NCI-H82 treated with DMSO at 0.1 percent for 48 hours (cell line): ENCODE data around the gene PDLIM7.

ENCODE experiments used
- DNase-seq: peaks from one replicate; lab custom pipeline; 2025; ENCODE audit not compliant: unreplicated experiment; lab: John Stamatoyannopoulos, UW

Gene PDLIM7

GRCh38 chr5:177446200-177447065 is 51.0 kb downstream of the PDLIM7 start, which contains the start of gene PRR7:
Gene PRR7, plus strand, starts transcription at chr5:177446814. Its CDS starts 8,254 bp downstream, at chr5:177455068.
- DNase-seq: no peak

DNA sequence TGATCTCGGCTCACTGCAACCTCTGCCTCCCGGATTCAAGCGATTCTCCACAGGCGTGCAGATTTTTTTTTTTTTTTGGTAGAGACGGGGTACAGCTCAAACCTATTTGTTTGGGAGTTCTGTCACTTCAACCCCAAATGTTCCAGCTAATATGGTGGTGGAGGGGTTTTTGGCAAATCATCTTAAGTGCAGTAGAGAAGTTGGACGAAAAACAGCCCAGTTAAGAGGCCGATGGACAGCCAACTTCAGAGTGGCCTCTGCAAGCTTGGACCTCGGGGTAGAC is 51.5 kb downstream of the PDLIM7 start:
- DNase-seq: no peak

- DNase-seq: no peak
Observed at GRCh38 chr5:177445052-177445916, 52.1 kb downstream of the PDLIM7 start.

- DNase-seq: no peak
Observed at GRCh38 chr5:177444106-177445051, 53.0 kb downstream of the PDLIM7 start.

DNA sequence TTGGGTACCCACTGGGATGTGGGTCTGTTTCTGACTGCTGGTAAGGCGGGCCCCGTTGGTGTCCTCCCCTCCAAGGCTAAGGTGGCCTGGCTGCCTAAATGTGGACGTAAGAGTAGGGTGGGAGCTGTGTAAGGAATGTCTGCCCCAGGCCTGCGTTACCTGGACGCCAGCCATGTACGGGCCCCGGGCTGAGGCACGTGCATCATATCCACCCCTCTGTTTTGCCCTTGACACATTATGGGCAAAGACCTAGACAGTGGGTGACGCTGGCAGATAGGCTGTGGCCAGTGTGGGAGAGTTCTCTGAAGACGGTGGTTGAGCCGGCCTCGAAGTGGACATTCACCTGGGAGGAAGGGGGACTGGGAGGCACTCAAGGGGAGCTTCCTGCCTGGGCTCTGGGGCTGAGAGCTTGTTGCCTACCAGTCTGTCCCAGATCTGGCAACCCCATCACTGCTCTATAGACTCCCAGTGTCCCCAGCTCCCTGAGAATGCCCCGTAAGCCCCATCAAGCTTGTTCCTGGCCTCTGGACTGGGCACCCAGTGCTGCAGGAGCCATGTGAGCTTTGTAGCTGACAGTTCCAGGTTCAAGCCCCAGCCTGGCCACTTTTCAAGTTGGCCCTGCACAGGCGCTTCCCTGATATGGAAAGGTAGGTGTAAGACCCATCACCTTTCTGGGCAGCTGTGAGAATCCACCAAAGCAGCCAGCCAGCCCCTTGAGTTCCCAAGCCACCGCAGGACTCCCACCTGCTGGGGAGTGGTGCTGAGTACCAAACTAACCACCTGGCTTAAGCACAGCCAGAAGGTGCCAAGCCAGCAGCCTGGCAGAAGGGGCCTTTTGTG is 54.0 kb downstream of the PDLIM7 start:
- DNase-seq: no peak

DNA sequence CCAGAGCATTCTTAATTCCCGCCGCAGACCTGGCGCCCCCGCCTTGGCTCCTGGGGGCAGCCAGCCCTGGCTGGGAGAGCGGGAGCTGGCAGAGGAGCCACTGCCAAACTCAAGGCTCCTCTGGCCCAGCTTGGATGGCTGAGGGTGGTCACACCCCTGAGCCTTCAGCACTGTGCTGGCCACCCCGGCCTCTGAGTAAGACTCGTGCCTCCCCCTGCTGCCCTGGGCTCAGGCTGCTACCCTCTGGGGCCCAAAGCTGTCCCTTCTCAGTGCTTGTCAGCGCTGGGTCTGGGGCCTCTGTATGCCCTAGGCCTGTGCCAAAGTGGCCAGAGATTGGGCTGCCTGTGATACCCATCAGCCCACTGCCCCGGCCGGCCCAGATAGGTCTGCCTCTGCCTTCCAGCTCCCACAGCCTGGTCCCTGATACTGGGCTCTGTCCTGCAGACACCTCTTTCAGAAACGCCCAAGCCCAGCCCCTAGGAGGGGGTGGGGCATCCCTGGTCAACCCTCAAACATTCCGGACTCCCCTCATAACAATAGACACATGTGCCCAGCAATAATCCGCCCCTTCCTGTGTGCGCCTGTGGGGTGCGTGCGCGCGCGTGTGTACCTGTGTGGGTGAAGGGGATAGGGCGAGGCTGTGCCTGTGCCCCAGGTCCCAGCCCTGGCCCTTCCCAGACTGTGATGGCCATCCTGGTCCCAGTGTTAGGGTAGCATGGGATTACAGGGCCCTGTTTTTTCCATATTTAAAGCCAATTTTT is 55.2 kb downstream of the PDLIM7 start:
- DNase-seq: no peak

- no peak for DNase-seq
Observed at GRCh38 chr5:177440990-177441780, 56.2 kb downstream of the PDLIM7 start.

GRCh38 chr5:177440211-177440989 is 57.0 kb downstream of the PDLIM7 start:
- DNase-seq: no peak

GRCh38 chr5:177439518-177440053 is 57.8 kb downstream of the PDLIM7 start:
- no peak for DNase-seq

DNA sequence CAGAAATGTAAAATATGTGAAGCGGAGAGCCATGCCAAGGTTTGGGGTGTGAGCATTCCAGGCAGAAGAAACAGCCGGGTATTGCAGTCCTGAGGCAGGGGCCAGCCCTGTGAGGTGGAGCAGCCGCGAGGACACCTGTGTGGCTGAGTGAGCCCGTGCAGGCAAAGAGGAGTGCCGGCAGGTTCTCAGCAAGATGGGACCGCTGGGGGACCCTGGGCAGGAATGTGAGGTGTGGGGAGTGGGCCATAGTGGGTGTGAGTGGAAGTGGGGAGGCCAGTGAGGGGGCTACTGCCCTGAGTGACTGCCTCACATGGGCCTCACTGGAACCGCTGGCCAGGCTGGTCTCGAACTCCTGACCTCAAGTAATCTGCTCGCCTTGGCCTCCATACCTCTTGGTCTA is 58.9 kb downstream of the PDLIM7 start:
- DNase-seq: no peak

DNA sequence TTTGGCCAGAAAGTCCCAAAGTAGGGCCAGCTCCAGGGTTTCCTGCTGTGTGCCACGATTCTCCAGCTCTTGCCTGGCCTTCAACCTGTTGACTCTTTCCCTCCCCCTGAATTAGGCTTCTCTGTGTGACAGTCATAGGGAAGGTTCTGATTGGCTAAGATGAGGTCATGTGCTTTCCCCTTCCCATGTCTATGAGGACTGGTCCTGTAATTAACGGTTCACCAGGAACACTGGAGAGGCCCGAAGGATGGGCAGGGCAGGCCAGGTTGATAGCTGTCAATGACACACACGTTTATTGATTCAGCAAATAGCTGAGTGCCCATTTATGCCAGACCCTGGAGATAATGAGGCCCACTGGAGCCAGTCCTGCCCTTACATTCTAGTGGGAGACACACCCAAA is 59.8 kb downstream of the PDLIM7 start:
- DNase-seq: no peak

DNA sequence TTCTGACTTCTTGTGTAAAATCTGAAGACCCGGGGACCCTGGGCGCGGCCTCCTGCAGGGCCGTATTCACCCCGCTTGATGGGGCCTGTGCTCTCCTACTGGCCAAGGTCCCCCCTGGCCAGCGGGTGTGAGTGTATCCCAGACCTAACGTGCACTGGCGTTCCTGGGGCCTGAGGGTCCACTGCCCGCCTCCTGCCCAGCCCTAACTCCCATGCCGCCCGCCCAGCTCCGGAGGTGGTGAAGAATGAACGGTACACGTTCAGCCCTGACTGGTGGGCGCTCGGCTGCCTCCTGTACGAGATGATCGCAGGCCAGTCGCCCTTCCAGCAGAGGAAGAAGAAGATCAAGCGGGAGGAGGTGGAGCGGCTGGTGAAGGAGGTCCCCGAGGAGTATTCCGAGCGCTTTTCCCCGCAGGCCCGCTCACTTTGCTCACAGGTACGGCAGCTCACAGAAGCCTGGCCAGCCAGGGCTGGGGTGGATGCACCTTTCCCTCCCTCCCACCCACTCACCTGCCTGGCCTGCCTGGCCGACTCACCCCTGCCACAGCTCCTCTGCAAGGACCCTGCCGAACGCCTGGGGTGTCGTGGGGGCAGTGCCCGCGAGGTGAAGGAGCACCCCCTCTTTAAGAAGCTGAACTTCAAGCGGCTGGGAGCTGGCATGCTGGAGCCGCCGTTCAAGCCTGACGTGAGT is 61.4 kb downstream of the PDLIM7 start:
- DNase-seq: no peak

GRCh38 chr5:177434942-177435738 is 62.3 kb downstream of the PDLIM7 start:
- no peak for DNase-seq

- no peak for DNase-seq
Observed at GRCh38 chr5:177434437-177434836, 63.0 kb downstream of the PDLIM7 start.

DNA sequence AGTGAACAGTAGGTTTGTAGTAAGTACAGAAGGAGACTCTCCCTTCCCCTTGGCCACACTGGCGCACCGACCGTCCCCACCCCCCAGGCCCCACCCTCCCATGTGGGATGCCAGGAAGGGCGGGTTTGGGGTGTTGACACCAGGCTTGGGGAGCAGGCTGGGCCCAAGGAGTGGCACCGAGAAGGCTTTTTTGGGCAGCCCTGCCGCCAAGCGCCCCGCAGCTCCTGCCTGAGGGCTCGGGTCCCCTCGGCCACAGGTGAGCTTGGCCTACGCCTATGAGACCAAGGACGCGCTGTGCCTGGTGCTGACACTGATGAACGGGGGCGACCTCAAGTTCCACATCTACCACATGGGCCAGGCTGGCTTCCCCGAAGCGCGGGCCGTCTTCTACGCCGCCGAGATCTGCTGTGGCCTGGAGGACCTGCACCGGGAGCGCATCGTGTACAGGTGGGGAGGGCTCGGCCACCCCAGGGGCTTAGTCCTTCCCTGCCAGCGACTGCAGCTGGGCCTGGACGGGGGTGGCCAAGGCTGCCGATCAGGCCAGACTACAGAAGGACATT is 63.7 kb downstream of the PDLIM7 start:
- DNase-seq: no peak
